ENCODE data around the gene ADCY4. TPM values are rescaled to one million over a fixed set of nuclear protein-coding genes. Genes with fewer than 3 reads are reported as not detected.

The ADCY4 gene
- total and polyA plus RNA-seq, 2 of the 8 experiments (the other 6 are each of a cell fraction or from before 2014, with no cell fraction given), result 0.27 to 0.35 TPM

DNA sequence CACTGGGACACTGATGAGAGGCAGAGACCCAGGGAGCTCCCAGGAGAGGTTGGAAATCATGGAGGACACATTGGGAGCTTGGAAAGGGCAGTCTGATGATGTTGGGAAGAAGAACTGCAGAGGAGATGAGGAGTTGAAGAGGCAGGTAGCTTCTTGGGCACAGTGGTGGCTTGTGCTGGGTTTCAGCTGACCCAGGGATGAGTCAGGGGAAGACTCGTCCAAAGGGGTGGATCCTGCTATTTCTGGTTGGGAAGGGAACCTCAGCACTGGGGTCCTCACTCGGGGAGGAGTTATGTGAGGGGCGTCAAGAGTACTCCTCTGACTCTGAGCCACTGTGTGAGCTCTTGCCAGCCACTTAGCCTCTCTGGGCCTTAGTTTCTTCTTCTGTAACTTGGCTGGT lies 11.5 kb downstream of the ADCY4 start:
- Histone ChIP-seq H3K9me3 (ENCODE audit: insufficient read depth in 2 of 2, low read depth in 1 of 2, low read length in 1 of 2) (no peaks in the 10 kb centered on the region), H3K4ac (replicated peaks; ENCODE audit: insufficient read length, low read depth, low read length) (no peak overlapping the region), H3K4me3 (ENCODE audit: extremely low read depth in 1 of 4, insufficient read depth in 2 of 4, low read depth in 3 of 4, low read length in 4 of 4) (no peak overlapping the region), H3K27me3 (replicated peaks in 1 of 4; ENCODE audit: control insufficient read depth in 3 of 4, extremely low read depth in 1 of 4, insufficient read depth in 3 of 4, low read length in 3 of 4) (peaks cover 0 to 30% (median 17%) of the 10 kb centered on the region in 4 experiments; a peak in 6 of 7 replicates), H2AFZ (ENCODE audit: low read length) (no peak overlapping the region), H4K8ac (ENCODE audit: extremely low read depth, insufficient read depth, low read length) (no peak overlapping the region), H2BK20ac (ENCODE audit: low read length) (no peak overlapping the region), H3K56ac (replicated peaks; ENCODE audit: insufficient read length, low read depth, low read length) (no peak overlapping the region), H3K23me2 (ENCODE audit: low read depth, low read length) (no peaks in the 10 kb centered on the region; the same call in 1 of the 2 replicates), H2BK15ac (ENCODE audit: low read length) (no peak overlapping the region), H3K18ac (ENCODE audit: extremely low read depth, low read length) (no peak overlapping the region), H4K20me1 (replicated peaks in 1 of 2; ENCODE audit: control insufficient read depth in 1 of 2, insufficient read depth in 2 of 2, low read length in 2 of 2) (no peaks in the 10 kb centered on the region), H2BK5ac (ENCODE audit: low read depth, low read length) (no peak overlapping the region), H3K27ac (ENCODE audit: low read depth, low read length) (no peak overlapping the region), H2BK120ac (replicated peaks; ENCODE audit: low read depth, low read length) (no peak overlapping the region), H4K5ac (ENCODE audit: insufficient read length, low read depth, low read length) (no peak overlapping the region), H2AK5ac (ENCODE audit: low read depth, low read length) (no peak overlapping the region), H3K4me1 (replicated peaks in 1 of 4; ENCODE audit: control insufficient read depth in 3 of 4, insufficient read depth in 4 of 4, low read length in 3 of 4) (no peaks in the 10 kb centered on the region), H3K14ac (ENCODE audit: insufficient read length) (no peak overlapping the region), H3K79me1 (ENCODE audit: low read depth, low read length) (no peaks in the 10 kb centered on the region), H3K23ac (ENCODE audit: insufficient read length) (no peak overlapping the region), H3K4me2 (ENCODE audit: insufficient read depth in 1 of 2, low read depth in 2 of 2, low read length in 2 of 2) (no peak overlapping the region), H2BK12ac (ENCODE audit: low read depth, low read length) (0 out of 2 replicates have a peak overlapping the region, but pooled peaks have one; percentile 17), H3K79me2 (ENCODE audit: control insufficient read depth in 1 of 2, insufficient read depth in 2 of 2, low read length in 2 of 2) (no peaks in the 10 kb centered on the region), H3K36me3 (ENCODE audit: control insufficient read depth in 2 of 4, insufficient read depth in 4 of 4, low read length in 3 of 4) (no peaks in the 10 kb centered on the region), H3K9ac (replicated peaks in 1 of 4; ENCODE audit: extremely low read depth in 1 of 4, low read depth in 3 of 4, low read length in 3 of 4) (no peak overlapping the region), H4K91ac (replicated peaks; ENCODE audit: insufficient read length, low read length) (no peak overlapping the region)
- POLR2A ChIA-PET (ENCODE audit: partially characterized antibody), result interaction anchor here (0.6 to 1.1 kb wide), 2 partner anchors 12 to 85 kb away, joined by 3 read pairs; partner anchors contain the start of gene ADCY4
- FAIRE-seq (no peak), DNase-seq (ENCODE audit: low read depth in 1 of 2, low spot score in 2 of 2) (no peak)
- TF ChIP-seq ASH2L (IDR thresholded peaks at IDR 0.05; ENCODE audit: low read length), result no peak
- WGBS, 2 experiments (ENCODE audit: extremely low coverage in 1 of 2, insufficient coverage in 1 of 2, insufficient read length in 1 of 2, insufficient replicate concordance in 2 of 2, low coverage in 1 of 2, low lambda C conversion rate in 2 of 2, missing lambda C conversion rate in 1 of 2), result 73% methylated on average over 3 of the region's 3 CpGs; no CpG with 5 or more reads in 1 of the 2 experiments
- CTCF ChIA-PET (ENCODE audit: partially characterized antibody), result interaction anchor here (1.1 to 27.8 kb wide), 8 partner anchors 9 to 104 kb away, joined by 3 to 664 read pairs (median 5); partner anchors contain the start of genes CBLN3, CIDEB, KHNYN and TINF2
